Ecto neural progenitor cell (in vitro differentiated cells): ENCODE data around the gene SLCO3A1.

Source experiments
- DNase-seq: peaks from one replicate; pipeline ENCODE4 v3.0.0-alpha.2; 2018; ENCODE audit warnings: low spot score

SLCO3A1 gene

GRCh38 chr15:91882858-91883586 is 29.5 kb downstream of the SLCO3A1 start:
- no peak for DNase-seq

- no peak for DNase-seq
These were observed 31.1 kb downstream of the SLCO3A1 start for GRCh38 chr15:91884606-91885005.

- no peak for DNase-seq
These were observed 31.5 kb downstream of the SLCO3A1 start for GRCh38 chr15:91885054-91885453.

GRCh38 chr15:91885714-91886270 is 32.3 kb downstream of the SLCO3A1 start:
- no peak for DNase-seq

GRCh38 chr15:91886878-91887277 is 33.4 kb downstream of the SLCO3A1 start:
- no peak for DNase-seq

GRCh38 chr15:91887321-91887720 is 33.8 kb downstream of the SLCO3A1 start:
- DNase-seq: no peak

GRCh38 chr15:91887921-91888373 is 34.4 kb downstream of the SLCO3A1 start:
- no peak for DNase-seq

- no peak for DNase-seq
These were observed 35.8 kb downstream of the SLCO3A1 start for GRCh38 chr15:91889111-91889815.

GRCh38 chr15:91890614-91891013 is 37.1 kb downstream of the SLCO3A1 start:
- DNase-seq: peak; percentile 18

- DNase-seq: peak; percentile 11
These were observed 37.6 kb downstream of the SLCO3A1 start for GRCh38 chr15:91891101-91891500.

GRCh38 chr15:91891788-91892345 is 38.4 kb downstream of the SLCO3A1 start:
- peak; percentile 20 for DNase-seq

GRCh38 chr15:91892436-91892835 is 38.9 kb downstream of the SLCO3A1 start:
- peak; percentile 8 for DNase-seq

GRCh38 chr15:91894606-91895005 is 41.1 kb downstream of the SLCO3A1 start:
- DNase-seq: peak; percentile 36

GRCh38 chr15:91895051-91895450 is 41.5 kb downstream of the SLCO3A1 start:
- DNase-seq: no peak

GRCh38 chr15:91896341-91897055 is 43.0 kb downstream of the SLCO3A1 start:
- DNase-seq: peak; percentile 1

GRCh38 chr15:91897585-91898372 is 44.3 kb downstream of the SLCO3A1 start:
- DNase-seq: peak; percentile 17

GRCh38 chr15:91898843-91899242 is 45.3 kb downstream of the SLCO3A1 start:
- DNase-seq: no peak

GRCh38 chr15:91904942-91905341 is 51.4 kb downstream of the SLCO3A1 start:
- DNase-seq: no peak

- no peak for DNase-seq
These were observed 54.9 kb downstream of the SLCO3A1 start for GRCh38 chr15:91908391-91908790.

- no peak for DNase-seq
These were observed 55.6 kb downstream of the SLCO3A1 start for GRCh38 chr15:91909111-91909510.

- DNase-seq: no peak
These were observed 56.1 kb downstream of the SLCO3A1 start for GRCh38 chr15:91909574-91909973.
